SKM-1 (cell line): ENCODE measurements around the gene SPOP.
"Not testable (repeated sequence)": the region's sequence is repeated elsewhere in the genome, so short reads cannot be mapped to it uniquely, and the experiment has no call there.

Experiments used
- DNase-seq: peaks from one replicate; lab custom pipeline; 2025; ENCODE audit not compliant: unreplicated experiment; lab: John Stamatoyannopoulos, UW

Gene SPOP

GRCh38 chr17:49659661-49660382 lies 18.1 kb downstream of the SPOP start:
- DNase-seq, result no peak

GRCh38 chr17:49656247-49656646 lies 21.6 kb downstream of the SPOP start:
- DNase-seq, result no peak

GRCh38 chr17:49647256-49647585 lies 30.7 kb downstream of the SPOP start:
- DNase-seq, result no peak

- no peak for DNase-seq
Observed at GRCh38 chr17:49646391-49647255, 31.3 kb downstream of the SPOP start.

- DNase-seq, result not testable (repeated sequence)
Observed at GRCh38 chr17:49646056-49646390, 31.9 kb downstream of the SPOP start.

GRCh38 chr17:49645654-49646053 lies 32.2 kb downstream of the SPOP start:
- DNase-seq, result no peak

- DNase-seq, result no peak
Observed at GRCh38 chr17:49640556-49640955, 37.3 kb downstream of the SPOP start.

DNA sequence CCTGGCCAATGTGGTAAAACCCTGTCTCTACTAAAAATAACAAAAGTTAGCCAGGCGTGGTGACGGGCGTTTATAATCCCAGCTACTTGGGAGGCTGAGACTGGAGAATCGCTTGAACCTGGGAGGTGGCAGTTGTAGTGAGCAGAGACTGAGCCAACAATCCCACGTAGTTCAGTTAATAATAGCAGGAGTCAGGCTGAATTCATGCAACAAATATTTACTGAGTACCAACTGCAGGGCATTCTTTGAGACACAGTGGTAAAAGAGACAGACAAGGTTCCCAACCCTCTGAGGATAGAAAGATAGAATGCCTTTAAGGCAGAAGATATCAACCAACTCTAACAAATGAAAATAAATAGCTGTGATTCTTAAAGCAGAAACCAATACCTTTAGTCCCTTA lies 39.1 kb downstream of the SPOP start:
- DNase-seq, result no peak

DNA sequence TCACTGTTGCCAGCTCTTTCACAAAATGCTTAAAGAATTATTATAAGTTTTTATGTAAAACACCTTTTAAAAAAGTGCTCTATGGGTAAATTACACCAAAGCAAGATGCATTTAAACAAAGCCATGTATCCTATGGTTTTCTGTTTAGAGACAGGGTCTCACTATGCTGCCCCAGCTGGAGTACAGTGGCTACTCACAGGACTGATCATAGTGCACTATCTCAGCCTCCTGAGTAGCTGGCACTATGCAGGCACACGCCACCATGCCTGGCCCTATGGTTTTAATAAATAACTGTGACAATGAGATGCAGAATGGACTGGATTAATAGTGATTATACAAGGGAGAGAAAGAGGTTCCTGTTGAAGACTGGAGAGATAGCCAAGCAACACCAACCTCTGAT lies 40.2 kb downstream of the SPOP start:
- DNase-seq, result no peak

- DNase-seq, result no peak
Observed at GRCh38 chr17:49637050-49637449, 40.8 kb downstream of the SPOP start.

- DNase-seq, result no peak
Observed at GRCh38 chr17:49635121-49635520, 42.8 kb downstream of the SPOP start.

GRCh38 chr17:49634485-49634860 lies 43.4 kb downstream of the SPOP start:
- DNase-seq, result no peak

DNA sequence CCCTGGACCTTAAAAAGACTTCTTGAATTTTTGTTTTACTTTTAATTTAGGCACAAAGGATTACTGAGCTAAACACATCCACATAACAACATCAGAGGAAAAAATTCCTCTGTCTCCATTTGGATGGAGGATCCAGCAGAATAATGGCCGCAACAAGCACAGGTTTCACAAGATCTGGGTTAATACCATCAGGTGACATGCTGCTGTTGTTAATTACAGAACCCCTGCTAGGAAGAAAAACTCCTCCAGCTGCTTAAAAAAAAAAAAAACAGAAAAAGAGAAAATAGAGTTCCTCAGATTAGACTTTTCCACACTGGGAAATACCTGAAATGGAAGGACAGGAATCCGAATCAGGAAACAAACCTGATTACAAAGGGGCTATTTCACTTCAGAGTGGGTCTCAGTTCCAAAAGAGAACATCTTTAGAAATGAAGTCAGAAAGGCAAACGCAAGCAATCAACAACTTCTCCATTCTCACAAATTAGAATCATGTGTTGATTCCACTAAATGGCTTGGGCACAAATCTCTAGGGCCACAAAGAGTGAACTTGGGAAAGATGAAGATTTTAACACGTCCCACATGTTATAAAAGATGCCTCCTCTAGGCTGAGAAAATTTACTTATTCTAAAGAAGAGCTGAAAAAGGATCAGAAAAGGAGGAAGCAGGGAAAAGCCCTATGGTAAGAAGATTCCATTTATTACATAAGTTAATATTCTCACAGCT lies 44.0 kb downstream of the SPOP start:
- DNase-seq, result no peak

- DNase-seq, result no peak
Observed at GRCh38 chr17:49633250-49633649, 44.6 kb downstream of the SPOP start.

- no peak for DNase-seq
Observed at GRCh38 chr17:49632201-49632600, 45.7 kb downstream of the SPOP start.

DNA sequence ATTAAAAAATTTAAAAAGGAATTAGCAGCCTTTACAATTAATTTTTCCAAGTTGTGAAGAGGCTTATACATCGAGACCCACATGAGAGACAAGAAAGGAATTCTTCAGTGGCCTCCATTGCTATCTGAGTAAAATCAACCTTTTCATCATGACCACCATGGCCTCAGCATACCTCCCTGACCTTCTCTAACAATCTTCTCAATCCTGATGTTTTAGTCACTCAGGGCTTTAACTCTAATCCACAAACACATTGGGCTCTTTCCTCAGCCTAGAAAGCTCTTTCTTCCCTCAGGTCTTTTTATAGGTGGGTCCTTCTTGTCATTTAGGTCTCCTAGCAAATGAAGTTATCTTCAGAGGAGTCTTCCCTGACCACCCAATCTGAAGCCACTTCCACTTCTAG lies 46.4 kb downstream of the SPOP start:
- DNase-seq, result no peak

DNA sequence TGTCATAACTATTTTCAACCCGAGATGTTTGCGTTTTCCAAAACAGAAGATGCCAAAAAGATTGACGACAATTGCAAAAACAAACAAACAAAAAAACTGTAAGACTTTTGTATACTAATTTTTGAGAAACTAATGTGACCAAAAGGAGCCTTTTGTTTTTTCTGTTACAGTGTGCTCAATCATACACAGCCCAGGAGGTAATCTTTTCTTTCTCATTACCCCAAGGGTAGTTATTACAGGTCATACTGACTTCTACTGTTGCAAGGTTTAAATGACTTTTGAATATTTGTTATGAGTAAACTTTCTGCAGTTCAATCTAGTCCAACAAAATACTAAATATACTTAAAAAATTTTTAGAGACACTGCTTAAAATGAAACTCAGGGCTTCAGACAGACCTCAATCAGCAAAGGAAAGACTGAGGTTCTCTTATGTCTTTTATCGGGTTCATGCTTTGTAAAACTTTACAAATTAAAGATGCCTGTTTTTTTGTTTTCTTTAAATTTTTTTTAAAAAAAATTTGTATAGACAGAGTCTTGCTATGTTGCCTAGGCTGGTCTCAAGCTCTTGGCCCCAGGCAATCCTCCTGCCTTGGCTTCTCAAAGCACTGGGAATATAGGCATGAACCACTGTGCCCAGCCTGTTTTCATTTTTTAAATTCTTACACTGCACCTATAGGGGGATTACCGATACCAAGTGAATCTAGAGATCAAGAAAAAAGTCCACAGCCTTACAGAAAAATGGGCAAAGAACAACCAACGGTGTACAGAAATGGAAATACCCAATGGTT lies 47.6 kb downstream of the SPOP start:
- DNase-seq, result no peak

- no peak for DNase-seq
Observed at GRCh38 chr17:49629447-49629846, 48.5 kb downstream of the SPOP start.

GRCh38 chr17:49624896-49625295 lies 53.0 kb downstream of the SPOP start:
- no peak for DNase-seq

DNA sequence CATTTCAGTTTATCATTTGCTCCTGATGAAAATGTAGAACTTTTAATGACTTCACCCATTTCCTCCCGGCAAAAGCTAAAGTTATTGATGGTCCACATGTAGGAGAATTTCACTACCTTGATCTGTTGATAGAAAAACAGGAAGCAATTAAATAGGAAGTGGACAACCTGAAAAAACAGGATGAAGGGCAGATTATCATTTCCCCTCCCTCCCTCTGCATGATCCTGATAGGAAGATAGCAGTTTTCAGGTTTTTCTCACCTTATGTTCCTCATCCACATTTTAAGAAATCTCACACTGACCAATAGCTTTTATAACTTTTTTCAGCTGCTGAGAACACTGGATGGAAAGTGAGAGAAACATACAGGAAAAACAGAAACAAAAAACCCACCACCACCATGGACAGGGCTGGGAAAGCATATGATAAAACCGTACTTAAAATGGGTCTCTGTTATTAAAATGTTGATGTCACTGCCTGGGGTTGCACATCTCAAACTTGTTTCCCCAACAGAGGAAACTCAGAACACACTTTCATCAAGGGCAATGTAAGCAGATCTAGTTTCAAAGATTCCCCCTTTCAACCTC lies 55.9 kb downstream of the SPOP start:
- no peak for DNase-seq

DNA sequence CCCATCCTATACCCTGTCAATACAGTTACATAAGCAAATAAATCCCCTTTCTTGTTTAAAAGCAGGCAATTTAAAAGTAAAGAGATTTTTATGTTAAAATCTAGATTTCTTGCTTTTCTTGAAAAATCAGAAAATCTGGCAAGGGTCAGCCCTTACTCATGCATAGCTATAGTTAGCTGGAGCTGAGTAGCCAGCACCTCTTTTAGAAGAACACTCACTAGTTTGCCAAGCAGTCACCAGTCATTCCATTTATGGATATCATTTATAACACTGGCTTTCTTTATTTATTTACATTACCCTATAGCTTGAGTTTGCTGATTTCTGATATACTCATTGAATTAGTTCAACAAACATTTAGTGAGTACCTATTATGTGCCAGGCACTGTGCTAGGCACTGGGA lies 56.5 kb downstream of the SPOP start:
- DNase-seq, result no peak
